GM12878 (cell line): ENCODE data around the gene AMZ2. TPM values are rescaled to one million over a fixed set of nuclear protein-coding genes. Genes with fewer than 3 reads are reported as not detected.

Experiments
- BACH1 ChIP-seq: fragments of 450-650 bp; IDR thresholded peaks from 2 replicates; pipeline ENCODE4 v1.6.1; 2017; ENCODE audit warnings: mild to moderate bottlenecking, borderline replicate concordance
- EED ChIP-seq: sonication (generic); IDR thresholded peaks from 2 replicates; pipeline ENCODE4 v1.6.1; 2016; ENCODE audit warnings: antibody characterized with exemption, low read depth
- IKZF2 ChIP-seq, 2 experiments: fragments of 450-650 bp; IDR thresholded peaks; 2 replicates each; pipeline ENCODE4 v1.6.1; 2017; ENCODE audit warnings: mild to moderate bottlenecking in 2 of 2, moderate library complexity in 2 of 2
- MEF2B ChIP-seq: fragments of 450-650 bp; IDR thresholded peaks from 2 replicates; pipeline ENCODE4 v1.6.1; 2018; ENCODE audit warnings: mild to moderate bottlenecking, moderate library complexity; ENCODE audit not compliant: partially characterized antibody, poor library complexity, severe bottlenecking
- NBN ChIP-seq: fragments of 450-650 bp; IDR thresholded peaks from 2 replicates; pipeline ENCODE4 v1.6.1; 2016
- NR2F1 ChIP-seq: fragments of 450-650 bp; conservative IDR thresholded peaks from 2 replicates; pipeline ENCODE4 v1.6.1; 2017; ENCODE audit warnings: mild to moderate bottlenecking
- polyA plus RNA-seq, 11 experiments: library from polyadenylated mRNA; depleted of rRNA in 4 of 11; unstranded in 6 of 11; stranded (reverse) in 5 of 11; fragments of >200 nt; fragmentation: Nextera tagmentation in 4 of 11; fragmentation: Illumina TruSeq in 1 of 11; extraction: Ambion mirVana in 4 of 11; extraction: Trizol in 1 of 11; gene quantifications; 1 replicate in 1 of 11; 2 replicates in 10 of 11; pipeline versions ENCODE4 v1.2.1 to v1.2.3, GENCODE V29; 2011 to 2016; ENCODE audit warnings: inconsistent platforms in 2 of 11, missing spikeins in 2 of 11, low read depth in 1 of 11
- total RNA-seq, 4 experiments: library from RNA; depleted of rRNA in 3 of 4; stranded (reverse); fragments of >200 nt in 3 of 4; fragmentation: Illumina TruSeq in 1 of 4; extraction: Trizol in 1 of 4; gene quantifications; 2 replicates each; pipeline versions ENCODE4 v1.2.1 to v1.2.3, GENCODE V29; 2013 to 2021
- TF ChIP-seq, protein P1 (sequence below): IDR thresholded peaks from 2 replicates; pipeline ENCODE4 v1.6.1; 2012; ENCODE audit warnings: low read depth, low read length, improper control_type of control experiment
- TF ChIP-seq, protein P2 (sequence below): fragments of 450-650 bp; IDR thresholded peaks from 2 replicates; pipeline ENCODE4 v1.6.1; 2017; ENCODE audit warnings: mild to moderate bottlenecking, low read depth, inconsistent platforms; ENCODE audit not compliant: poor library complexity, severe bottlenecking

The AMZ2 gene
- total and polyA plus RNA-seq, 10 of the 15 experiments (the other 5 are each of a cell fraction or from before 2014, with no cell fraction given): 79.1 to 189 (median 126) TPM

DNA sequence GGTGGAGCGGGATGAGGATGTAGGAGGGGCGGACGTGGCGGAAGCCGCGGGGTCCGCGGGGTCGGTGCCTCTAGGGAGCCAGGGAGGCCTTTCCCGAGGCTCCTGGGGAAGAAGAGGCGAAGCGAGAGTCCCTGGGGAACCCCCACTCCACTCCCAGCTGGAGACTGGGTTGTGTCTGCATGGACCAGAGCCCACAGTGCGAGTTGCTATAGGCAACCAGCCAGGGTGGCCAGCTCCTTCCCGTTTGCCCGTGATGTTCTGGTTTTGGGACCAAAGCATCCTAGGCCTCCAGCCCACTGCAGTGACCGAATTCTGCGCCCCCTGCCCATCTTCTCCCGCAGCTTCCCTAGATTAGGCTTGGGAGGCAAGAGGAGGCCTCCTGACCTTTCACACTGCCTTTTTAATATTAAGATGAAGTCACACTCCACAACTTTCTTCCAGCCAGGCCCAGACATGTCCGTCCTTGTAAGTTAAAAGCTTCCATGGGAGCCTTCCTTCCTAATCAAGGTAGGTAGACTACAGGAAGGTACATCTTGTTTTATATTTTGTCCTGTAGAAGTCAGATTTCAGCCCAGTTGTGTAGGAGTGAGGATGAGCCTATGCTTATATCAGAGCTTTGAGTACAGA lies 469 bp downstream of the AMZ2 start (continued):
- TF ChIP-seq, protein P1, sequence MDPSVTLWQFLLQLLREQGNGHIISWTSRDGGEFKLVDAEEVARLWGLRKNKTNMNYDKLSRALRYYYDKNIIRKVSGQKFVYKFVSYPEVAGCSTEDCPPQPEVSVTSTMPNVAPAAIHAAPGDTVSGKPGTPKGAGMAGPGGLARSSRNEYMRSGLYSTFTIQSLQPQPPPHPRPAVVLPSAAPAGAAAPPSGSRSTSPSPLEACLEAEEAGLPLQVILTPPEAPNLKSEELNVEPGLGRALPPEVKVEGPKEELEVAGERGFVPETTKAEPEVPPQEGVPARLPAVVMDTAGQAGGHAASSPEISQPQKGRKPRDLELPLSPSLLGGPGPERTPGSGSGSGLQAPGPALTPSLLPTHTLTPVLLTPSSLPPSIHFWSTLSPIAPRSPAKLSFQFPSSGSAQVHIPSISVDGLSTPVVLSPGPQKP: no peak
- TF ChIP-seq MEF2B (peak; percentile 58), IKZF2 (IDR thresholded peaks at IDR 0.05) (peak; percentile 37 to 69; a peak in 3 of 4 replicates), NR2F1 (peak; percentile 12; the same call in 1 of the 2 replicates), EED (peak; percentile 57; the same call in 1 of the 2 replicates), NBN (peak; percentile 16; the same call in 1 of the 2 replicates), BACH1 (0 out of 2 replicates have a peak, but pooled peaks have one; percentile 10)
- TF ChIP-seq, protein P2, sequence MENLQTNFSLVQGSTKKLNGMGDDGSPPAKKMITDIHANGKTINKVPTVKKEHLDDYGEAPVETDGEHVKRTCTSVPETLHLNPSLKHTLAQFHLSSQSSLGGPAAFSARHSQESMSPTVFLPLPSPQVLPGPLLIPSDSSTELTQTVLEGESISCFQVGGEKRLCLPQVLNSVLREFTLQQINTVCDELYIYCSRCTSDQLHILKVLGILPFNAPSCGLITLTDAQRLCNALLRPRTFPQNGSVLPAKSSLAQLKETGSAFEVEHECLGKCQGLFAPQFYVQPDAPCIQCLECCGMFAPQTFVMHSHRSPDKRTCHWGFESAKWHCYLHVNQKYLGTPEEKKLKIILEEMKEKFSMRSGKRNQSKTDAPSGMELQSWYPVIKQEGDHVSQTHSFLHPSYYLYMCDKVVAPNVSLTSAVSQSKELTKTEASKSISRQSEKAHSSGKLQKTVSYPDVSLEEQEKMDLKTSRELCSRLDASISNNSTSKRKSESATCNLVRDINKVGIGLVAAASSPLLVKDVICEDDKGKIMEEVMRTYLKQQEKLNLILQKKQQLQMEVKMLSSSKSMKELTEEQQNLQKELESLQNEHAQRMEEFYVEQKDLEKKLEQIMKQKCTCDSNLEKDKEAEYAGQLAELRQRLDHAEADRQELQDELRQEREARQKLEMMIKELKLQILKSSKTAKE: no peak
